NCI-H2196 (cell line): ENCODE results near the gene COL2A1.

Experiments
- DNase-seq: peaks from one replicate; lab custom pipeline; 2025; ENCODE audit not compliant: unreplicated experiment; lab: John Stamatoyannopoulos, UW

COL2A1 gene

GRCh38 chr12:48031135-48031960 is 27.1 kb upstream of the COL2A1 start:
- DNase-seq = no peak

GRCh38 chr12:48030173-48030650 is 25.9 kb upstream of the COL2A1 start:
- DNase-seq = no peak

- no peak for DNase-seq
Measured at GRCh38 chr12:48029491-48030172, 25.4 kb upstream of the COL2A1 start.

GRCh38 chr12:48028541-48029431 is 24.5 kb upstream of the COL2A1 start:
- no peak for DNase-seq

GRCh38 chr12:48027183-48028002 is 23.1 kb upstream of the COL2A1 start:
- no peak for DNase-seq

GRCh38 chr12:48026060-48026827 is 22.0 kb upstream of the COL2A1 start:
- DNase-seq = no peak

- no peak for DNase-seq
Measured at GRCh38 chr12:48025281-48025680, 21.0 kb upstream of the COL2A1 start.

GRCh38 chr12:48024735-48025134 is 20.5 kb upstream of the COL2A1 start:
- DNase-seq = no peak

GRCh38 chr12:48023386-48023785 is 19.1 kb upstream of the COL2A1 start:
- DNase-seq = peak; percentile 35

GRCh38 chr12:48022676-48023385 is 18.6 kb upstream of the COL2A1 start:
- DNase-seq = no peak

GRCh38 chr12:48022180-48022521 is 17.9 kb upstream of the COL2A1 start:
- DNase-seq = no peak

GRCh38 chr12:48021485-48022179 is 17.4 kb upstream of the COL2A1 start:
- DNase-seq = peak; percentile 84

- no peak for DNase-seq
Measured at GRCh38 chr12:48019639-48020265, 15.5 kb upstream of the COL2A1 start.

- DNase-seq = no peak
Measured at GRCh38 chr12:48018618-48018995, 14.3 kb upstream of the COL2A1 start.

- no peak for DNase-seq
Measured at GRCh38 chr12:48017921-48018617, 13.8 kb upstream of the COL2A1 start.

- DNase-seq = no peak
Measured at GRCh38 chr12:48017496-48017895, 13.2 kb upstream of the COL2A1 start.

GRCh38 chr12:48016373-48017020 is 12.2 kb upstream of the COL2A1 start:
- no peak for DNase-seq
